Activated CD4-positive, alpha-beta T cell treated with anti-CD3 and anti-CD28 coated beads, Interleukin-10, Interleukin-2, amounts not matched to agents 100 ng/mL and 50 ng/mL, durations not matched to agents 16 hours and 8 hours (primary cell): Measurements from ENCODE around the gene EZH1.
"Not testable (repeated sequence)": the region's sequence is repeated elsewhere in the genome, so short reads cannot be mapped to it uniquely, and the experiment has no call there.

Source experiments
- DNase-seq: peaks from one replicate; pipeline ENCODE4 v3.0.0-alpha.2; 2020

EZH1 gene

GRCh38 chr17:42769964-42770363, 25.1 kb upstream of the EZH1 start:
- not testable (repeated sequence) for DNase-seq

GRCh38 chr17:42768006-42768405, 23.2 kb upstream of the EZH1 start:
- DNase-seq: not testable (repeated sequence)

- DNase-seq: no peak
Measured at GRCh38 chr17:42767512-42767911, 22.7 kb upstream of the EZH1 start.

GRCh38 chr17:42766124-42766523, 21.3 kb upstream of the EZH1 start:
- DNase-seq: no peak

GRCh38 chr17:42761638-42762037, 16.8 kb upstream of the EZH1 start:
- no peak for DNase-seq

- DNase-seq: no peak
Measured at GRCh38 chr17:42760652-42761581, 16.1 kb upstream of the EZH1 start, which contains the start of gene RAMP2. Gene RAMP2 (plus strand): TSS chr17:42761227. CDS start chr17:42761262, 35 bp downstream.

GRCh38 chr17:42759982-42760651, 15.3 kb upstream of the EZH1 start:
- no peak for DNase-seq

- DNase-seq: no peak
Measured at GRCh38 chr17:42754782-42755181, 9.9 kb upstream of the EZH1 start.

GRCh38 chr17:42751628-42752027, 6.8 kb upstream of the EZH1 start:
- DNase-seq: no peak

- DNase-seq: no peak
Measured at GRCh38 chr17:42750739-42751344, 6.0 kb upstream of the EZH1 start.

GRCh38 chr17:42748908-42749798, 4.3 kb upstream of the EZH1 start:
- no peak for DNase-seq

- no peak for DNase-seq
Measured at GRCh38 chr17:42748202-42748907, 3.5 kb upstream of the EZH1 start.

- DNase-seq: peak; percentile 72
Measured at GRCh38 chr17:42744283-42744805, 496 bp downstream of the EZH1 start.

GRCh38 chr17:42743595-42744282, 1.1 kb downstream of the EZH1 start:
- no peak for DNase-seq

- DNase-seq: not testable (repeated sequence)
Measured at GRCh38 chr17:42742916-42743315, 1.9 kb downstream of the EZH1 start.

GRCh38 chr17:42740699-42741098, 4.1 kb downstream of the EZH1 start:
- no peak for DNase-seq

GRCh38 chr17:42725143-42725542, 19.7 kb downstream of the EZH1 start:
- DNase-seq: no peak

GRCh38 chr17:42723636-42724035, 21.2 kb downstream of the EZH1 start:
- no peak for DNase-seq

GRCh38 chr17:42720996-42721583, 23.8 kb downstream of the EZH1 start:
- DNase-seq: peak; percentile 71

GRCh38 chr17:42709561-42709960, 35.3 kb downstream of the EZH1 start:
- DNase-seq: no peak

- DNase-seq: peak; percentile 28
Measured at GRCh38 chr17:42708588-42708987, 36.3 kb downstream of the EZH1 start.
